ENCODE results near the gene TNS3.

TNS3 gene

DNA sequence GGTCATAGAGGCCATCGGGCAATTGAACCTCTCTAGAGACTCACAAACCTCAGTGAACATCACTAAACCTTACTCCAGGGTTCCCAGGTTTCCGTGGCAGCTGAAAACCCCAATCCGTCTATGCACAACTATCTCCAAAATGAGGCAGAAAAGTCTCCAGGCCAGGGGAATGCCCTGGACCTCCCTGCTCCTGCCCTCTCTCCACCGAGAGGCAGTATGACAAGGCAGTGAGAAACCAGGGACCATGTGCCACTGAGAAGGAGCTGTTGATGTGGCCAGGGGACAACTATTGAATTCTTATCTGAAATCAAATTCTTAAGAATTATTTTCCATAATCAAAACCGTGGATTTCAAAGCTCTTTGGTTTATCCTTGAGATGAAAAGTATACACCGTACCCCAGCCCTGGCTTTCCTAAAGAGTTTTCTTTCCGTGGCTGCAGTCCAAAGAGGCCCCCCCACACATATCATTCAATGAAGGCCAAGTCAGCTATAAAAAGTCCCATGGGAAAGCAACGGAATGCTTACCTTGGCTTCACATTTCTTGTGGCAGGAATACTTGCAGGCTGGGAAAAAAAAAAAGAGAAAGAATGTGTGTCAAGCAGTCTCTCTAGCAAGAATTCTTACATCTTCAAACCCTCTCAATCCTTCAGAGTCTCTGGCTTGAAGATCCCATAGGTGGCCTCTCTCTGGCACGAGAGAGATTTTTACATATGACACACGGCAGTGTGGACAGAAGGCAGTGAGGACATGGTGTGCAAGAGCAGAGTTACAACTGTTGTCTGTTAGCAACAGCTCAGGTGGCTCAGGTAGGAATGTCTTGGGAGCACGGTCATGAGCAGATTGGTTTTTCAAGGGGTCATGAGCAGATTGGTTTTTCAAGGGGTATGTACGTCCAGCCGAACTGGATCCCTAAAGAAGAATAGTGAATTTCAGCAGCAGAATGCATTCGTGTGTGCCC is 75.2 kb downstream of the TNS3 start:
- no peak for DNase-seq (ENCODE audit: low read depth, low spot score)

DNA sequence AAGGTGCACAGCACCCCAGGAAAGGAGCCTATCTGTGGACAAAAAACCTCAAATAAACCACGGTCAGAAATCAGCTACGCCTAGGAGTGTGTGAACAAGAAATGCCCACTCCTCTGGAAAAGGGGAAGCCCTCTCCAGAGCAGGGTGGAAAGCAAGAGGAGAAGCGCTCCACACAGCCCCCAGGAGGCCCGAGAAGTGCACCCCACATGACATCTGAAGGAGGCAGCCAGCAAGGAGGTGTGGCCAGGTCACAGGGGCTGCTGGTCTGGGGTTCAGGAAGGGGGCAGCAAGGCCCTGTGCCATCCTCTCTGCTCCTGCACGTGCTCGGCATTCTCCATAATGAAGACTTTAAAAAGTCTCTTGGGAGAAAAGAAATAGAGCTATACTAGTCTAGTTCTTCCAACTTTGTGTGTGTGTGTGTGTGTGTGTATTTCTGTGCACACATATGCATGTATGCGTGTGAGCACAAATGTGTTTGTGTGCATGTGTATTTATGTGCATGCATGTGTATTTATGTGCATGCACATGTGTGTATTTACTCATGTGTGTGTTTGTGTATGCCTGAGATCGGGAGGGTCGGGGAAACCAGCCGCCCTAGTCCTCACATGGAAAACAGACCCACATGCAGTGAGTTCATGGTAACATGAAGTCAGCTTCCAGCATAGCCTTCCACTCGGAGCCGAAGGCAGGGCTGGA is 76.5 kb downstream of the TNS3 start:
- no peak for DNase-seq (ENCODE audit: low read depth, low spot score)

DNA sequence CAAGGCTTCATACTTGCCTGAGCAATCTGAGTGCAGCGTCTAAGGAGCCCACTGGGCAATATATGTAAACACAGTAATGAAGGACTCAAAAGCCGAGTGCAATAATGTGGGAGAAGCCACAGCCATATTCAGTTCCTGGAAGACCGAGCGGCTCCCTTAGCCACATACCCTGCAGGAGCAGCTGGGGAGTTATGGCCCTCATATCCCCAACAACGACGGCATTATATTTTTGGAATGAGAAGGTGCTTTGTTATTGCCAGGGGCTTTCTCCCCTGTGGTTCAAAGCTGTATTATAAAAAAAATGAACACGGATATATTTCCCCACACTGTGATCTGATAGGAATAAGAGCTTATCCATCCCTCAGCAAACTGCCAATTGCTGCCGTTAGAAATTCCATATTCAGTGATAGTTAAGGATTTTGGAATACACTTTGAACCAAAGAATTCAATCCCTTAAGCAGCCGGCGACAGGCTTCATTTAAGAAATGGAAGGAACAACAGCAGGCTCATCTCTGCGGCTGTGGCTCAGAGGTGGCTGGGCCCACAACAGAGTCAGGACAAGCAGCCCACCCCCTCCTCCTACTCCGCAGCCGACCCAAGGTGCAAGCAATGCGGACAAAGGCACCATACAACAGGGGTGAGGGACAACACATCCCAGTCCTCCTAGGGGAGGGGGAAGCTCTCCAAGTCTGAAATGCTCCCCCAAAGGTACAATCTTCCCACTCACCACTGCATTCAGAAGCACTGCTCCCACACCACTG is 77.2 kb downstream of the TNS3 start:
- no peak for DNase-seq (ENCODE audit: low read depth, low spot score)

DNA sequence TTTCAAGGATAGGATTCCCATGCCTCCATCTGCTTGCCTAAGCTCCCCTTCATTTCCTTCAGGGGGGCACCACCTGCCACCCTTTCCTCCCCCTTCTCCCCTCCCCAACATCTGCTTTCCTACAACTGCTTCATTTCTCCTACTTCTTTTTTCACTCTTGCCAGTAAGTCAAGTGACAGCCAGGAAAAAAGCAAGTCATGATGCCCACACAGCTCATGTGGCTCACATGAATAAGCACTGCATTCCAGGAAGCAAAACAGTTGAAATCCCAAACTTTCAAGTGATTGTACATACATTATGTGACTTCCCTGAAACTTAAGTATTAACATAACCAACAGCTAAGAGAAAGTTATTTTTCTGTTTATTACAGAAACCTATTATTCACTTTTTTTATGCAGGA is 78.6 kb downstream of the TNS3 start:
- DNase-seq (ENCODE audit: low read depth, low spot score): no peak

DNA sequence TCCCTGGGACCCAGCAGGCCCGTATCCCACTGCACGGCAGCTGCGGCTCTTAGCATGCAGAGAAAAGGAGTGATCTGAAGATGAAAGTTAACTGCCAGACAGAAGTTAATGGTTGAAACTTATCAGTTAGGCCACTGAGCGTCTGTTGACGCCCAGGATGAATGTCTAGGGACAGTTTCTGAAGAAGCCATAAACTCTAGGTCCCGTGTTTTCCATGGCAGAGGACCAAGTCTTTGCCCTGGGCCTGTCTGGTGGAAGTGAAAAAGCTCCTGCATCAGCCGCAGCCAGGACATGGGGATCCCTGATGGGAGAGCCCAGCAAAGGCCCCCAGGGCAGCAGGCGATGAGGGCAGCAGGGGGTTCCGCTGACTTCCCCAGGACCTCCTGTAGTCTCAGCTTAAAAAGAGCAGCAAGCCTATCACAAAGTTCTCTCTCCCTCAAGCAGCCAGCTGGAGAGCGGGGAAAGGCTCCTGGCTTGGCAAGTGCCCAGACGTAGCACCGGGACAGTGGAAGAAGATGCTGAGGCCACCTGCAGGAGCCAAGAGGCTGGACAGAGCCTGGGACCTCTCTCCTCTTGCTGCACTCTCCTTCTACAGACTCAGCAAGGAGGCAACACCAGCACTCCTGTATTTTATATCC is 79.6 kb downstream of the TNS3 start:
- peak; percentile 48 for DNase-seq (ENCODE audit: low read depth, low spot score)

DNA sequence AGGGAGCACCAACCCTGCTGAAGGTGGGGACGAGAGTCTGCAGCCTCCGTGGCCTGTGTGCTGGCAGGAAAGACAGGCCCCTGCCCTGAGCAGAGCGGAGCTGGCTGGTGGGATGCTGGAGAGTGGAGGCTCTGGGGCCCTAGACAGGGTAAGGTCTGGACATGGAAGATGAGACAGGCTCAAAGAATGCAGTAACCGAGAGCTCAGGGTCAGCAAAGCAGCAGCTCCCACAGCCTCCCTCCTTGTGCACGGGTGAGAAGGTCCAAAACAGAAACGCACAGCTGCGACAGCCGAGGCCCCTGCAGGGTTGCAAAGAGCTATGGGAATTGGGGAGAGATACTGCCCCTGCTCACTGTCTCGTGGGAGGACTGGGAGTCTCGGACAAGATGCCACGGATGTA is 80.5 kb downstream of the TNS3 start:
- peak; percentile 86 for DNase-seq (ENCODE audit: low read depth, low spot score)

DNA sequence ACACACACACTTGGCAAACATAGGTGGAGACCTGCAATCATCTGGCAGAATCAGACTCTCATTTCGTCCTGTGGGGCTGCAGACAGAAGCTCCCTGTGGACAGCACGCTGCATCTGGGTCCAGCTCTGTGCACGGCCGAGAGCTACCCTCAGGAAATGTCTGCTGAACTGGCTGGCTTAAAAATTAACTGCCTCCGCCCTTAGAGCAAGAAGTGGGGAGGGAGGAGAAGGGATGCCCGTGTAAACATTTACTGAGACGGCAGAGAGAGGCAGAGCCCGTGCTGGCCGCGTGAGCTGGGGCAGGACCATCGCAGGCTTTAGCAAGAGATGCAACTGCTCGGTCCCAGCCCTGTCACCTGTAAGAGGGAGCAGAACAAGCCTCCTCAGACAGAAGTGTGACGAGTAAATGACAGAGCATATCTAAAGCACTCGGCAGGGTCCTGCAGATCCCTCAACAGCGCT is 81.8 kb downstream of the TNS3 start:
- DNase-seq (ENCODE audit: low read depth, low spot score): no peak

DNA sequence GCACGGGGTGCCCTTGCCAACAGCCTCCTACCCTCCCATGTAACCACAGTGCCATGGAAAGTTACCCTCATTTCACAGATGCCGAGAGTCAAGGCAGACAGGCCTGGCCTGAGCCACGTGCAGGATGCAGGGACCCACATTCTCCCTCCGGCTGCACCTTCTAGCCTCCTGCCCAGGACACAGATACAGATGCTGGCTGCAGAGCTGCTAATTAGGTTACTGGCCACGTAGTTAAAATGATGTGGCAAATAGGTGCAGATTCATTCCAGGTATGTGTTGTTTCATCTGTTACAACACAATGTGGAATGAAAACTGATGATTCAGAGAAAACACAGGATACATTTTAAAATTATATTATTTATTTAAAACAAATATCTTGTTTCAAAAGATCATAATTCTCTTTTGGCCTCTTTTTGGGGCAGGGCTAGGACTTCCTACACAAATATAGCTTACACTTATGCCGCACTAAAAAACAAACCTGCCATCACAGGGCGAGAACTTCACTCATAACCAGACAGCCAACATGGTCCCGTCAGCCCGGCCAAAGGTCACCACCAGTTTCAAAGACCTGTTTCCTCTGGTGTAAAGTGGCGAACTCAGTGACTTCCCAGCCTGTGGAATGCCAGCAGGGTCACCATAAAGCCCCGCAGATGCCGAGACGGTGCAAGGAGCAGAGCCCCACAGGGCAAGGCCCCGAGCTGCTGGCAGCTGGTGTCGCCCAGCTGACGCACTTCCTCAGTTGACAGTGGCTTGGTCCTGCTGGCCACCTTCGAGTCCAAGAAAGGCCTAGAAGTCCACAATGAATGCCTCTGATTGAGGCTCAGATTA is 83.5 kb downstream of the TNS3 start:
- DNase-seq (ENCODE audit: low read depth, low spot score): no peak

DNA sequence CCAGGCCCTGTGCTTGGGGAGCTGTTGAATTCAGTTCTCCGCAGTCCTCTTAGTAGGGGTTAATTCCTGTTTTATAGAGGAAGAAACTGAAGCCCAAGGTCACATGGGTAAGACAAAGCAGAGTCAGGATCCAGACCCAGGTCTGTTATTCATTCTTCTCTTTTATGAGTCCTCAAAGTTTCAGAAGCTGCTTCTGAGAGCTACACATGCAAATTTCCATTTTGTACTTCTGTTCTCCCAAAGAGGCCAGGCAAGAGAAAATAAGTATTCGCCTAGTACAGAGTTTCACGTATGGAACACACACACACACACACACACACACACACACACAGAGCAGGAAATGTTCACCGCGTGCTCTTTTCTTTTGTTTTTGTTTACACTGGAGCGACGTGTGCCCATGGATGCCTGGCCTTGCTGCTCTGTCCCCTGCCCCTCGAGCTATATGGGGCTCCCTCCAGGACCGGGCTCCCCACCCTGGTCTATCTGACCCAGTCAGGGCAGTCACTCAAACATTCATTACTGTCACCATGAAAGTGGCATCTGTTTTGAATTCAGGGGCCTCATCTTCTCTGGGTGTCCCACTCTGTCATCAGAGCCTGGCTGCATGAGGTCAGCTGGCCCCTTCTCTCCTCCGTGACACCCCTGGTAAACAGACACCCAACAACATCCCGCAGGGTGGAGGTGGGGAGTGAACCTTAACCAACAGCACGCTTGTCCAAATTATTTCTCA is 84.4 kb downstream of the TNS3 start:
- no peak for DNase-seq (ENCODE audit: low read depth, low spot score)

DNA sequence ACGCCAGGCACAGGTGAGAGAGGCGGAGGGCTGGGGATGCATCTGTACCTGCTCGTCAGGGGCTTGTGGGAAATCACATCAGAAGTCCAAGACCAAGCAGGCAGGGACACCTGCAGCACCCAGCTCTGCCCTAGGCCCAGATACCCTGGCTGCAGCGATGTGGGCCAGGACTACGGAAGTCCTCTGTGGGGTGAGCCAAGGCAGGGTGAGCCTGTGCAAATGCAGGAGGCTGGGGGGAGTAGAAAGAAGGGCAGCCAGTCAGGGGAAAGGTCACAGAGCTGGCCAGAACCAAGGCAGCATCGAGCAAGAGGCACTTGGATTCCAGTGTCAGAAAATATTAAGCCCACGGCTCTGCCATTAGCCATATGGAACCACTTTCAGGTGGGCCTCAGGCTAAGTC is 85.2 kb downstream of the TNS3 start:
- DNase-seq (ENCODE audit: low read depth, low spot score): no peak

DNA sequence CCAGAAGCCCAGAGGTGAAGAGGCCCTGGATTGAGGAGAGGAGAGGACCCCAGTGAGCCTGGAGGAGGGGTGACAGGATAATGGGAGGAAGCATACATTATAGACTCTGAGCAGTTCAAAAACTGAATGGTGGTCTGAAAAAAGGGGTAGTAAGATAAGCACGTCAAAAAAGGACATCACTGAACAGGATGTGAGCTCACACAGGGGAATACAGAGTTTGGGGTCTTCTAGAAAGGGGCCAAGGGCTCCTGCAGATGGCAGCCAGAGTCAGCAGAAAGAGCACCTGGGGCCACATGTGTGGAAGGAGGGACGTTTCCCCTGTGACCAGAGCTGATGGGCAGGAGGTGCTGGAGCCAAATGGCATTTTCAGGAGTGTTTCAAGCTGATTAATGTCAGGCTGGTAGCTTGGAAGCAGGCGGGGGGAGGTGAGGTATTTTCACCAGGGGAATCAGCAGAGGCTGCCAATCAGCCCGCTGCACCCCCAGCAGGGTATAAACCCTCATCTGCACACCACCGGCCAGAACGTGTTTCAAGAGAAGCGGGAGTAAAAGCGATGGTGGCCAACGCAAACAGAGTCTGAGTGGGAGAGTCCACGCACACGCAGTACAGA is 85.8 kb downstream of the TNS3 start:
- DNase-seq (ENCODE audit: low read depth, low spot score): no peak

DNA sequence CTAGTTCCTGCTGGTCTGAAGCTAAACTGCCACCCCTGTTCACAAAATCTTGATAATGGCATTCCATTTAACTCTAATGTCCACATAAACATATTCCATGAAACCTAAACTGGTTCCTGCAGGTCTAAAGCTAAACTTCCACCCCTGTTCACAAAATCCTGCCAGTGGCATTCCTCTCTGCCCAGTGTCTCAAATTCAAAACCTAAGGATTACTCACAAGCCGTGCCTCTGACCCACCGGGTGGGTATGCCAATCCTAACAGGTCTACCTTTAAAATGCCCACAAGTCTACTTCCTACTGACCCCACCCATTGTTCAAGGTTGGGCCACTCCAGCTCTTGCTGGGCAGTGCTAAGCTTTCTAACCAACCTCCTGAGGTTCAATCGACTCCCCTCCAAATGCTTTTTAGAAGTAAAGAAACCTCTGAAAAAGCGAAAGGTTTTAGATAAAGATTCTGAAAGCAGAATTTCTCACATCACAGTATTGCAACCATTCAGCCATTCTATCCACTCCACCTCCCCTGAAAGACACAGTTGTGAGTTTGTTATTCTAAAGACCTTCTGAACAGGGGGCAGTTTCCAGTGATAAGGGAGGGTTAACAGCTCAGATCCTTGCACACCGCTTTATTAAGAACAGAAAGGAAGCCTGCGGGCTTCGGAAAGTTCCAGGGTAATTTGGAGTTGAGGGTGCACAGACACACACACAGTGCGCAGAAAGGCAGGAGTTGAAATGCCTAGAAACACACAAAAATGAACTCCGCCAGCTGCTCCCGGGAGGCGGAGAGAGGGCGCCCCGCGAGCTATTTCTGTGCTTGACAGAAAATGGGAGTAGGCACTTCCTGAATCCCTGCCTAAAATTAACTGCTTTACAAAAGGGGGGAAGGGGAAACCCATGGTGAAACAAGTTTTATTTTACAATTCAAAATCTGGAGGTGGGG is 87.7 kb downstream of the TNS3 start:
- no peak for DNase-seq (ENCODE audit: low read depth, low spot score)

DNA sequence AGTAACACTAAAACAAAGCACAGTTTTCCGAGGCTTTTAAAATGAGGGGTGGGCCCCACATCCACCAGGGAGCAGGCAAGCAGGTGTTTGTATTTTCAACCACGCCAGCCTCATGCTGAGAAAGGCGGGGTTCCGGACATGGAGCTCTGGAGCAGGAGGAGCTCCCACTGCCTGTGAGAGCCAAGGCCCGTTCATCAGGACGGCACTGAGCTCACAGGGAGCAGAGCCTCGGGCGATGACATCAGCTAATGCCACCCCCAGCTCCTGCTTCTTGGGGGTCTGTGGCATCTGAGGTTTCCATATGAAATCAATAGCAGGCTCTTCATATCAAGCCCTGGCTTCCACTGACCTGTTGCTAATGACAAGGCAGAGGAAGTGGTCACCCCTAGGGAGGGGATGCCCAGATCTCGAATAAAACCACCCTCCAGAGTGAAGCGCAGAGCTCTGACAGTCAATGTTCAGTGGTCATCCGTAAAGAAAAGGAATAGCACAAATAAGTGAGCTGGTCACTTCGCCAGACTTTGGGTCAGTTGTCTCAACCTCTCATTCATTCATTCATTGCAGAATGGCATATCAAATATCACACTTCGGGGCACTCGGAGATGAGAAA is 89.1 kb downstream of the TNS3 start:
- DNase-seq (ENCODE audit: low read depth, low spot score): no peak

DNA sequence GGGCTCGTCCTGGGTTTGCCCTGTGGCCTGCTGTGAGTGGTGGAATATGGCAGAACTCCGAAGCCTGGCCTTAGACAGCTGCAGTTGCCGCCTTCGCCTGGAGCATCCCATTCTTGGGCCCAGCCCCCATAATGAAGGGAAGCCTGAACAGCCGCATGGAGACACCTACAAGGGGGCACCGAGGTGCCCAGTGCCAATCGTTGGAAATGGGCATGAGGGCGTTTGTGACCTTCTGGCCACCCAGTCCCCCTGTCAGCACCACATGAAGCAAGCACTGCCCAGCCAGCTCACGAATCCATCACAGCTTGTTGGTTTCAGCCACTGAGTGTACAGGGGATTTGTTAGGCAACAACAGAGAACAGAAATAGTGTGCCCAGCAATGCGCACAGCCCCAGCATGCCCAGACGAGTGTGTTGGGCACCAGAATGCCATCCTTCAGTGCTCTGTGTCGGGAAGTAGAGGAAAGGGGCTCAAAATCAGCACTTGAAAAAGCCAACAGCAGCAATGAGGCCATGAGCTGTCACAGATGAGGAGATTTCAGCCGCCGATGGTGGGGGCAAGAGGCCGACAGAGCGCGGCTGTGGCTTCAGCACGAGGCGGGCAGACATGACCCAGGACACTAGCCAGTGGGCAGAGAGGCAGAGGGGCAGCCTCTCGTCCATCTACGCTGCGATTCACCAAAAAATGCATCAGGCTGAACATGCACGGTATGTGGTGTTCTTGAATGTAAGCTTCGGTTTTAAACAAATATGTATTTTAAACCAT is 91.2 kb downstream of the TNS3 start:
- DNase-seq (ENCODE audit: low read depth, low spot score): no peak

DNA sequence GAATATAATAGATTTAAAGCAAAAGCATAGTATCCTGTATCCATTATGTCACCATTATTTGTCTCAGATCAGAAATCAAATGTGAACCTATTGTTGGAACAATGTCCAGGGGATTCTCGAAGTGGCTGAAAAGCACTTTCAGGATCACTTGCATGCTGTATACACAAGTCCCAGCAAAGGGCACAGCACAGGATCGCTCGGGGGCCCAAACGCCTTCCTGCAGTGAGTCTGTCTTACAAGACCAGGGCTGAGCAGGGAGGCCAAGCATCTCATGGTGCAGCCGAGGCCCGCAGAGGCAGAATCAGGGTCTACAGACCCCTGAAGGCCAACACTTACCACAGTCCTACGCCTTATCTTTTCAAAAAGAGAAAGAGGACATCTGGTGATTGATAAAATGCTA is 92.3 kb downstream of the TNS3 start:
- DNase-seq (ENCODE audit: low read depth, low spot score): no peak

DNA sequence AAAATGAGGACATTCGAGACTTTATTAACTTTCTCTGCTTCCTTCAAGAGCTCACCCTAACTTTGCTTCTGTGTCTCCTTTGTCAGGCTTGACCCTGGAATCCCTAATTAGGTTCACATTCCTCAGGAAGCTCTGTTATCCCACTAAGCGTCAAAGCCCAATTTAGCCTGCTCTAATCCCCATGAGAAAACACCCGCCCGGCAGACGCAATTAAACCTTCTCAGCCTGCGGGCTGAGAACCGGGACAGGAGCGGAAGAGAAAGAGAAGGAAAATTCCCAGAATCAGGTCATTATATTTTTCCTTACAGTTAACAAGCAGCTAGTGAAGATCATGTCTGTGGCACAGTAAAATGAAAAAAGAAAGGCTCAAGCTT is 93.0 kb downstream of the TNS3 start:
- no peak for DNase-seq (ENCODE audit: low read depth, low spot score)

DNA sequence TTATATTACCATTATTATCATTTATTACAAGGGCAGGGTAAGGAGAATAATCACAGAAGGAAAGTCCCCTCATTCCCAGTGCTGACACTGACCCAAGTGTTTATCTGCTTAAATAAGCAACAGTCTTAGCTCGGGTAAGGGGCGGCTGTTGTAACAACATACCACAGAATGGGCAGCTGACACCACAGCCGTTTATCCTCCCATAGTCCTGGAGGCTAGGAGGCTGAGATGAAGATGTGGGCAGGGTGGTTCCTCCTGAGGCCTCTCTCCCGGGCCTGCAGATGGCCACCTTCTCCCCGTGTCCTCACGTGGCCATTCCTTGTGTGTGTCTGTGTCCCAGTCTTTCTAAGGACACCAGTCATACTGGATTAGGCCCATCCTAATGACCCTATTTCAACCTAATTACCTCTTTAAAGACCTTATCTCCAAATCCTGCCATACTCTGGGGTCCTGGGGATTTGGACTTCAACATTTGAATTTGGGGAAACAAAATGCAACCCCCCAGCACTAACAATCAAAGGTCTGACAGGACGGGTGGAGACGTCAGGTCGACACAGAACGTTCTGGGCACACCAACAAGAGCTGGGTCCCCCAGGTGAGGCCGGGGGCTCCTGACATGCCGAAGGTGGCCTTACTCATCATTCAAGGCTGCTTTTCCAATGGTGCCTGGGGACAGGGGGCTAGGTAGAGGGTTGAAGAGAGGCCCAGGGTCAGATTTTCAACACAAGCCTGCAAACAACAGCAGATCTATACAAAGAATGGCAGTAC is 93.5 kb downstream of the TNS3 start:
- DNase-seq (ENCODE audit: low read depth, low spot score): no peak
